ENCODE data around the gene MLLT3.

Gene MLLT3

DNA sequence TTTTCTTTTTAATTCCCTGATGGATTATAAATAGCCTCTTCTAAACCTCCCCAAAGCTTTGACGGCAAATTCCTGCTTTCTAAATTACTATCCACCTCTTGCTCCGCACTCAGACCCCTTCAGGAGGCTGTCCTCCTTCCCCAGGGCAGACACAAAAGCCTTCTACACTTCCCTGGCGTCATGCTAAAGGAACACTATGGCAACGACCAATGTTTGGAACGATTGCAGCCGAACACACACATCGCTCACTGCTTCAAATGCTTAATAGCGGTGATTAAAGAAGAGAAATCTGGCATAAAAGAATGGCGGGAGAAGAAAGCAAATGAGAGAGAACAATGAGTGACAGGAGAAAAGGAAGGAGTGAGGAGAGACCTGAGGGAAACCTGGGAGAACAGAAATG lies 297.3 kb downstream of the MLLT3 start:
- DNase-seq, result no peak

DNA sequence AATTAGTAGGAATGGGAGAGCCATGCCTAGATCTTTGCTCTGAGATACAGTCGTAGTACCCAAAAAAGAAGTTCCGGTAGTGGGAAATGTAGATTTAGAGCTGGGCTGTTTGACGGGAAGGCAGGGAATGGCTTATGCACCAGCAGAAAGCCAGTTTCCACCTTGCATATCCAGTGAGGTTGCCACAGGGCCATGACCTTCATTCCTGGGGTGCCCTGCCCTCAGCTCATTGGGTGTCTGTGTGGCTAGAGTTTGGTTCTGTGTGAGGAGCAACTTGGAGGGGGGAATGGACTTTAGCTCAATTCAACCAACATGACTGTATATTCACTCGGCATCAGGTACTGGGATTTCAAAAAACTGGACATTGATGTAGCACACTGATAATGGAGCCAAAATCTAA lies 300.1 kb downstream of the MLLT3 start:
- DNase-seq, result no peak

DNA sequence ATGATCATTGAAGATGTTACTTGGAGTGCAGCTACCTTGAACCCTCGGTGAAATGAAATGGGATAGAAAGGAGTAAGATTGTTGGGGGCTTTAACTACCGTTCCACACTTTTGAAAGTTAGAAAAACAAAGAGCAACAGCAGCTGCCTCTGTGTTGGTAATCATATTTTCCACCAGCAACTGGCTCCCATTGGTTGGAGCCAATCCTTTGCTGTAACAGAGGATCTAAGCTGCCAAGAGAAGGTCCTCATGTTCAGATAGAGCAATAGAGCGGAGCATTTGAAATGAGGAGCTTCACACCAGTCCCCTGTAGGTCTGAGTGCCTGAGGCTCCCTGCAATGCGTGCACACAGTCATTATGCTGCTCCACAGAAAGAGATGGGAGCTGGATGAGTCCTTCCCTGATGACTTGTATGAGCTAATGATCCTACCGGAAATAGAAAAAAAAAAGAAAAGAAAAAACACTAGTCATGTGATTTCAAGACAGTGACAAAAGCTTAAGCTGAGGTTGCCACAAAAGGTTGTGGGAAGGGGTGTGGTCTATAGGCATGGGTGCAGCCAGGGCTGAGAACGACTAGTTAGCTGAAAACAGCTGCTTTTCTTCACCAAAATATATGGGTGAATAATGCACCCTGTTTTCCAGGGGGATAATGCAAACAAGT lies 300.7 kb downstream of the MLLT3 start:
- DNase-seq, result peak; percentile 5

DNA sequence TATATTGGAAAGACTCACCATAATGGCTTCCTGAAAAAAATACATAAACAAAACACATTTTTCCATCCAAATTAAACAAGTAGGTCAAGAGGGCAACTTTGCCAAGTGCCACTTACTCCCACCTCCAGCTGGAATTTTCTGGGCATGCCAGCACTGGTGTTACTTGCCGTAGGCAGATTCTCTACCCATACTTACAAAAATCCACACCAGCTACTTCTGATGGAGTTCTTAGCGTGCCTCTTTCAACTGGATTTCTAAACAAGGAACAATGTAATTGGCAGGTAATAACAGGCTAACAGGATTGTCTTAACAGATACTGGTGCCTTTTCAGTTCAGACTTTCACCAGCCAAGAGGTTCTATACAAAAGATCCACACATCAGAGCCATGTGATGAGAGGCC lies 301.4 kb downstream of the MLLT3 start:
- no peak for DNase-seq

DNA sequence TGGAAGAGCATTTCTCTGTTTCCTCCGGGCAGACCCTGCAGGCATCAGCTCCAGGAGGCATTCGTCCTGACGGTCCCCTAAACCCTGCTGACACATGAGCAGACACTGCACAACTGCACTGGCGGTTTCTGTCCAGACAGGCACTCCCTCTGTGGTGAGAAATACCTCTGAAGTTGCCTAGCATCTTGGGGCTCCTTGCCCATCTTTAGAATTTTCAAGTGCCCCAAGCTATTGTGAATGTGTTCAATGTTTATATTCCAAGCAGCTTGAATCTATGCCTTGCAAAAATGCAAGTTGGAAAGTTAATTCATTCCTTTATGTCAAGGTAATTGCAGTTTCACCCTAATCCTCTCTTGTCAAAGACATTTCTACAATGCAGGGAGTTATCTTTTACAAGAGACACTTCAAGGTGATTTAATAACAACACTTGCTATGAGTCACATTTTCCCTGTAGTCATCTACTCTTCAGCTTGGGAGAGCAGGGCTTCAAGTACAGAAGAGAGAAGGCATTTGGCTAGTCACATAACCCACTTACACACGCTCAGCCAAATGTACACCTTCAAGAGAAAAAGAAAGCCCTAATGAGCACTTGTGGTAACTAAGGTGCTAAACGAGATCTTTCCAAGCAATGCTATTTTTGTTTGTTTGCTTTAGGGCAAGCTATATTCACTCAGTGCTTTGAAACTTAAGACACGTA lies 302.5 kb downstream of the MLLT3 start:
- no peak for DNase-seq

DNA sequence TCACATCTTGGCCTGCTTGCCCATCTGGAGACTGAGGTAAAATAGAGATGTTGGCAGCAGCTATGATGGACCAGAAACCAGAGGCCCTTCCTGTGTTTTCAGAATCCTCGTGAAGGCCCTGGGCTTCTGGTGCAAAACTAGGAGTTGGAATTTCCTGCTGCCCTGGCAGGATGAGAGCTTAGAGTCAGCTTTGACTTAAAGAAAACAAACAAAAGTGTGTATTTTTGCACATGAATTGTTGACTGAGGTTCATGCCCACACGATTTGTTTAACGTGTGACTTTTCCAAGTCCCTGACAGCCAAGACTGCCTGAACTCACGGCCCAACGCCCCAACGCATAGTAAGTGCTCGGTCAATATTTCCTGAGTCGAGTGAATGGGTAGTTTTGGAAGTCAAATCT lies 303.1 kb downstream of the MLLT3 start:
- no peak for DNase-seq

DNA sequence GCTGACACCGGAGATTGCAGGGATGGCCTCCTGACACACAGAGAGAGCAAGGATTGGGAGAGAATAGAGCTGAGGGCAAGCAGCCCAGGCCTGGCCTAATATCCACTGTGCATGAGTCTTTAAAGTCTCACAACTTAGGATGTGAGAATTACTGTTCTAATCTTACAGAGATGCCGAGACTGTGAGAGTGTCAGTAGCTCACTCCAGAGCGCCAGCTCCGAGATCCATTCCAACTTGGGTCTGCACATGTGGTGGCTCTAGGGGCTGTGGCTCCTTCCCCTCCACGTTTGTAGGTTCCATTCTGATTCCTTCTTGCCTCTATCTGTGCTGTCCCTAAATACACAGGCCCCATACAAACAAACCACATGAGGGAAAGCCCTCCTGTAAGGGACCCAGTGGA lies 304.6 kb downstream of the MLLT3 start:
- no peak for DNase-seq

DNA sequence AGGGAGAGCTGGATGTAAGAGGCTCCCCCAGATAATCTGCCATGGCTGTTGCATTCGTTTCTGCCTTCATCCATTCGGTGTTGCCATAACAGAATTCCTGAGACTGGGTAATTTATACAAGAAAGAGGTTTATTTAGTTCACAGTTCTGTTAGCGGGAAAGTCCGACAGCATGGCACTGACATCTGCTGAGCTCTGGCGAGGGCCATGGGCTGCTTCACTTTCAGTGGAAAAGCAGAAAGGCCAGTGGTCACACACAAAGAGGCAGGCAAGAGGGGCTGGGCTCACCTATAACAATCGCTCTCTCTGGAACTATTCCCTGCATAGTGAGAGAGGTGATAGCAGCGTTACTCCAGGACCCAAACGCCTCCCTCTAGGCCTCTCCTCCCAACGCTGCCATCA lies 305.9 kb downstream of the MLLT3 start:
- DNase-seq, result no peak

DNA sequence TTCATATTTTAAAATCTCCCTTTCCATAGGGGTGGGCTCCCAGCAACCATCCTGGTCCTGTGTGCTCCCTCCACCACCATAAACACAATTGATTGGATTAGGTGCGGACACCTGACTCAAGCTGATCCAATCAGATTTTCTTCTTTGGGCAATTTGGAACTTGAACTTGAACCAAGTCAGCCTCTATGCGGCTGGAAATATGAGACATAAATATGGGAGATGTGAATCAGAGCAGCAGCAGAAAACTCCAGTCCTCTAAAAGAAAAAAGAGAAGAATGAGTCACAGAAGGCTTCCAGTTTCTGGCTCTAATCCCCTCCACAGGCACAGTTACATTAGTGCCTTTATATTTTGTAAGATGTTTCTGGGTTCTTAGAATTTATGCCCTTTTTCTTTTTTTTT lies 306.6 kb downstream of the MLLT3 start:
- no peak for DNase-seq

DNA sequence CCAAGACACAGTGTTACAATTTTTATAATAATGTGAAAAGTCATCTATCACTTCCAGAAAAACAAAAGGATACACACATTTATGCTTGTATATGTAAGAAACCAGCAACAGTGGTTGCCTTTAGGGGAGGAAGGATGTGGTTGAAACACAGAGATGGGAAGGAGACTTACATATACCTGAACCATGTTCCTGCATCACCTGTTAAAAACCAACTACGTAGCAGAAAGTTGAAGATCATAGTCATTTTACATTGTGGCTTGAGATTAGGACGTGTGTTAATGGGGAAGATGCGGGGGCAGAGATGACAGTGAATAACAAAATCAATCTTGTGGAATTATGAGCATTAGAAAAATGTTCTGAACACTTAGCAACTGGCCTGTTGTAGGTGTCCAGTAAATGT lies 307.3 kb downstream of the MLLT3 start:
- DNase-seq, result no peak

DNA sequence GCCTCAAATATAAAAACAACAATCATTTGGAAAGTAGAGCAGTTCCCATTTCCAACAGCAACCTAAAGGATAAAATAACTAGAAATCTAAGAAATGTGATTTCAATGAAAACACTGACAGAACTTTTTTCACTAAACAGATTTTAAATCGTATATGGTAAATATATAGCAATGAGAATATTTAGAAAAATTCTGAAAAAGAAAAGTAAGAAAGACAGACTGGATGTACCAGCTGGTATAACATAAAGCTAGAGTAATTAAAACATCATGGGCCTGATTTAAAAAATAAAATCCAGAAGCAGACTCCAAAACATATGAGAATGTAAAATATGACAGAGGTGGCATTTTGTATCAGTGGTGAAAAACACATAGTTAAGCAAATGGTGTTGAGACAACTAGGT lies 308.9 kb downstream of the MLLT3 start:
- no peak for DNase-seq

DNA sequence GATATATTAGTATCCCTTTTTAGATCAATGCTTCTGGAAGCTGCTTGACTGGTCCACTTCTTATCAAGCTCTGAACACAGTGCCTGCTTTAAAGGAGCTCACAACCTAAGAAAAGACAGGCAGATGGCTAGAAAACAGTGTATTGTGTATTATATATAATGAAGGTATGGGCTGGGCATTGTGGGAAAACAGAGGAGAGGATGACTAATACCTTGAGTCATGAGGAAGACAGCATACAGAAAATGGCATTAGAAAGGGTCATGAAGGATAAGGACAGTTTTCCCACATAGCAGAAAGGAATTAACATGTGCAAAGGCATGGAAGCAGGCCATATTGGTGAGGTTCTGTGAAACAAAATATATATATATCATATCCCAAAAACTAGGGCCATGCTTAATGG lies 309.6 kb downstream of the MLLT3 start:
- no peak for DNase-seq

DNA sequence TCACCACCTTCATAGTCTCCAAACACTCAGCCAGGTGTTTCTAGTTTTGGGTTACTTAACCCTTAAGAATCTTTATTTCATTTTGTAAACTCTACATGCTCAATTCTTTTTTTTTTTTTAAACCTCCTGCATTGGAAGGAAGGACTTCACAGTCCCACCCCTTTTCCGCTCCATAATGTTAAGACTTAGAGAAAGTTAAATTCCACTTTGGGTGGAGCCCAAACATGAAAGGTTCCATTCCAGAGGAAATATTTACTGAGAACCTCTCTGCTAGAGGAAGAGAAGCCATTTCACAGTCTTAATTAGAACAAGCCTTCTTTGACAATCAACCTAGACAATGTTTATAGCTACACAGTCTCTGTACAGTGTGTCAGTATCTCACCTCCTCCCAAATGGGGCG lies 312.3 kb downstream of the MLLT3 start:
- no peak for DNase-seq

DNA sequence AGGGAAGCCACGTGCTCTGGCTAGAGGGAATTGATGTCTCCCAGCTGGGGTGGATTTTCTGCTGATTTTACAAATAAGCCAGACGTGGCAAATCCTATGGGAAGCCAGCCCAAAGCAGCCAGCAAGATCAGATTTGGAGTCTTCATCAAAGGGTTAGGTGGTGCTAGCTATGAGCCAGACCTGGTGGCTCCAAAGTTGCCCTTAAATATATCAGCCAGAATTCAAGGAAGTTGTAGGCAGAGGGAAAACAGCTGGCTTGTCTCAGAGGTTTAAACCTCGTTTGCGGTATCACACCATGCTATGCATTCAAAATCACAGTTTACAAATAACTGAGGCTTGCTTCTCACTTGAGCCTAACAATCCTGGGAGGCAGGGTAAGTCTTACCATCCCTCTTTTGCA lies 313.2 kb downstream of the MLLT3 start:
- no peak for DNase-seq

DNA sequence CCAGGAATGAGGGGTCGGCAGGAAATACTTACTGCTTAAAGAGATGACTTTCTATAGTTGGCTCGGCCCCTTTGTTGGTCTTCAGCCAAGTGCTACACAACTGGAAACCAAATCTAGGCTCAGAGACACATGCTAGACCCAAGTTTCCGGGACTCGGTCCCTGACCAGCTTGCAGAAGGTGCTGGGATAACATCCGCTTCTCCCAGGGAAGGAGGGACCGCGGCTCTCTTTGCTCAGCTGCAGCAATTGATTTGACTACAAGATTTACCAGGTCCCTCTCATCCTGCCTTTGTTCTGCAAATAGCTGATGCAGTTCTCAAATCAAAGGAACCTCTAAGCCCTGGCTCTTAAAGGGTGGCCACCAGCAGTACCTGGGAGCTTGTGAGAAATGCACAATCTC lies 314.7 kb downstream of the MLLT3 start:
- DNase-seq, result no peak

DNA sequence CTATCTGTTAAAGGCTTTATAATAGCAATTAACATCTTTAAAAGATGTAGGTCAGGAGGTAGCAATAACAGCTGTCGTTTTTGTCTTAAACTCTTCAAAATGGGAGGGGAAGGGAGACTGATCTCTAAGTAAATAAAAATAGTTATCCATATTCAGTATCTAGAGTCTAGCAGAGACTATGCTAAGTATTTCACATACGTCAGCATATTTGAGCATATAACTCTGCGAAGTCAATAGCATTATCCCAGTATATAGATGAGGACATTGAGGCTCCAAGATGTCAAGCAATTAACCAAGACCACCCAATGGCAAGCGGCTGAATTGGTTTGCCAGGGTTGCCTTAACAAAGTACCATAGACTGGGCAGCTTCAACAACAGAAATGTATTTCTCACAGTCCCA lies 316.8 kb downstream of the MLLT3 start:
- DNase-seq, result no peak

DNA sequence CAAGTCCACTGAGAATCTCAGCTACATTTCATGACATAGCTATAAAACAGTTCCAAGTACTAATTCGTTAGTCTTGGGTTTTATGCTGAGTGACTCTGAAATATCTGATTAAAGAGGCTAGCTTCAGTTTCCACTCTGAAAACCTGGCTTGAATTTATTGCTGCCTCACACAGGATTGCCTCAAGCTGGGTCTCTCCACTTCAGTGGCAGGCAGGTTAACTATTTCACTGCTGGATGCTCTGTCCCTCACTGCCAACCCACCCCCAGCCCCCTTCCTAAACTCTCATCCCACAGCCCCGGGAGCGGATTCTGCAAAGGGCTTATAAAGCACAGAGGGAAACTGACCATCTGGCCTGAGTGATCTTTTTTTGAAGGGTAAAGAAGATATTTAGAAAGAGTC lies 318.3 kb downstream of the MLLT3 start:
- DNase-seq, result no peak

DNA sequence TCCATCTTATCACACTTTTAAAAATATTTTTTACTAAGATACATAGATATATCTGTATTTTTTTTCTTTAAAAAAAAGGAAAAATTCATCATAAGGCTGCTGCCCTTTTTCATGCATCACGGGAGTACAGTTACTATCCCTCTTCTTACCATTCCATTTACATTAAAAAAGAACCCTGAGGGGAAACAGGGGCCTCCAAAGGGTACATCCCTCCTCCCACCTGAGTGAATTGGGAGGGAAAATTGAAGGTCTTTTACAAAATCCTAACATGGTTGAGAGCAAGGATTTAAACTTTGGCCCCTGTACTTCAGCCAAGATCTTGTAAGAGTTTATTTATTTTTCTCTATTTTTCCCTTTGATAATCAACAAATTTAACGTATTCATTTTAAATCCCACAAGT lies 319.2 kb downstream of the MLLT3 start:
- DNase-seq, result no peak

DNA sequence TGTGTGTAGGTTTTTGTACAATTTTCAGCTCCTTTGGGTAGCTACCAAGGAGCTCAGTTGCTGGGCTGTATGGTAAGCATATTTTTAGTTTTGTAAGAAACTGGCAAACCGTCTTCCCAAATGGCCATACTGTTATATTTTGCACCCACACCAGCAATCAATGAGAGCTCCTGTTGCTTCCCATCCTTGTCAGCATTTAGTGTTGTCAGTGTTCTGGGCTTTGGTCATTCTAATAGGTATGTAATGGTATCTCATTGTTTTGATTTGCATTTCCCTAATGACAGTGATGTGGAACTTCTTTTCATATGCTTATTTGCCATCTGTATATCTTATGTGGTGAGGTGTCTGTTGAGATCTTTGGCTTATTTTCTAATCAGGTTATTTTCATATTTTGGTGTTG lies 320.1 kb downstream of the MLLT3 start:
- DNase-seq, result no peak

DNA sequence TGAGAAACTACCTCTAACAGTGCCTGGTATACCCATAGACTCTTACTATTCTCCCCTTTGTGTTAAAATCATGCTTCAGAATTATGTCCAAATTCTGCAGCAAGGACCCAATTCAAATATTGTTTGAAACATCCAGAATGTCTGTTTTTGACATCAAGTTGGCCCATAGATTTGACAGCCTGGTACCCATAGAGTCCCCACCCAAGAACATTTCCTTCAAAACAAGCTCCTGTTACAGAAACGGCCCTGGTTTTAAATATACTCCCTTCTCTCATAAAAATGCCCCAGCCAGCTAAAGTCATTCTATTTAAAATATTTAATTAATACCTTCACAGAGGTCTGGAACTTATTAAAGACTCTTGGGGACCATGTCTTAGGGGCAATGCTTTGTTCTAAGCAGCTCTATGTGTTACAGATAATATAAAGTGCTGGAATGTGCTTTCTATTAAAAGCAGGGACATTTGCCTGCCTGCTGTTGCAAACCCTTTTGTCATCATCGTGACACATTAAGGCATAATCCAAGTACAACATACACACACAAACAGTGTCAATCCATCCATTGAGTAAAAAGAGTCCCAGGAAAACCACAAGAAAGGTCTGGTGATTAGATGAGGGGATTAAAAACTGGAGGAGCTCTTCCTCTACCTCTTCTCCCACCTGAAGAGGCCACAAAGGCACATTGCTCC lies 321.7 kb downstream of the MLLT3 start:
- DNase-seq, result no peak

DNA sequence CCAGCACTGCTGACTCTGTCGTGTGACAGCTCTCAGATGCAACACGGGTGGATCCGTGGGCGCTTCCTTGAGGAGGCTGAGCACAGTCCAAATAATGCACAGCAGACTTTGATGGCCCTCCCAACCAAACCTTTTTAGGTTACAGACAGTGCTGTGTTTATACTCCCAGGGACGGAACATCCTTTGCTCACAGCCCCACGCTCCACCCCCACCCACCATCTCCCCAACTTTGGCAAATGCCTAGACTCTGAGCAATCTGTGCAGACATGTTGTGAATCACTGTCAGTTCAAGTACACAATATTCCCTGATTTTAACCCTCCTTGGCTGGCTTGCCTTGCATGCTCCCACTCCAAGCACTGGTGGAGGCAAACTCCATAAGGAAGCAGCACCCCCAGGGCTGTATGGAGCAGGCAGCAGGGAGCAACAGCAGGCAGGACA lies 324.6 kb downstream of the MLLT3 start:
- no peak for DNase-seq

DNA sequence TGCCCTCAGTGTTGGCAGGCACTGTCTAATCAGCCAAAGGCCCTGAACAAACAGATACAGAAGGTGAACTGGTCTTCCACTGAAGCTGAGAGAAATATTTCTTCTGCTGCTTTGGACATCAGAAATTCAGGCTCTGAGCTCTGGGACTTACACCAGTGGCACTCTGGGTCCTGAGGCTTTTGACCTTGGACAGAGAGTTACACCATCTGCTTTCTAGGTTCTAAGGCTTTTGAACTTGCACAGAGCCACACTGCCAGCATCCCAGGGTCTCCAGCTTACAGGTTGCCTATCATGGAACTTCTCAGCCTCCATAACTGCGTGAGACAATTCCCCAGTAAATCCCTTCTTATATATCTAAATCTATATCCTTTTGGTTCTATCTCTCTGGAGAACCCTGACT lies 326.7 kb downstream of the MLLT3 start:
- no peak for DNase-seq

DNA sequence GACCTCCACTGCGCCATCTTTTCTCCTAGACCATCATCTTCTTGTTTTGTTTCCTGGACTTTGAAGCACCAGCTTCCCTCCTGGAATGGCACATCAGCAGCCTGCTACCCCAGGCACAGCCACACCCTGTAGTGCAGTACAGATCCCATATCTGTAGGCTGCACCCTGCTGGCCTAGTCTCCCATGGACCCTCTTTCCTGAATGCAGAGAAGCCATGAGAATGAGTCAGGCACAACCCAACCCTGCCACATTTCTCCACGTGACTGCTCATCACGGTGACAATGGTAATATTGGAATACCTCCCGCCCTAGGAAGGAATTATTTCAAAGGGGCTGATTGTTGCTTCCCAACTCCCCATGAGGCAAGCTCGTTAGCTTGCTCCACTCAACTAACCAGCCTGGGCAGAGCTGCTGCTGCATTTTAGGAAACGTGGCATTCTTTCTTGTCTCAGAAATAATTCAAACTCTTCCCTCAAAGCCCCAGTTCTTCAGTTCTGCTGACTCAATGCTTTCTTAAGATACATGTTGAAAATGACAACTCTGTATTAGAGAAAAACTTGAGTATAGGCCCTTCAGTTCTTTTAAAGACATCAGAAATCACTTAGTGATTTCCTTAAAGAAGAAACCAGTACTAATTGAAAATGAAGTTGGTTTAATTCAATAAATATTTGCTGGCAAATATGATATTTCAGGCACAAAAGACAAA lies 328.1 kb downstream of the MLLT3 start:
- DNase-seq, result no peak

DNA sequence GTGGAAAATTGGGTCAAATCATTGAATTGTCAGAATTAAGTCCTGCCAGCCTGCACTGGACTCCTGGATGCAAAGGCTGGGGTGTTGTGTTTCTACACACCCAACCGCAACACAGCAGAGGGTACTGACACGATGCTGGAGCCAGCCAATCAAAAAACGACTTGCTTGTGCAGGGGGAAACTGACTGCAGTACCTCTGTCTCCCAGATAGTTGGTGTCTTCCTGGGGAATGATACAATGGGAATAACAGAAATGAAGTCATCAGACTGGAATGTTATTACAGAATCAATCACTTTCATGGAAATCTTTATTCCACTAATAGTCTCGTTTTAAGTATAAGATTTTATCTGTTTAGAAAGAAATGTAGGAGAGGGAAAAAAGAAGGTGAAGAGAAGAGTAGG lies 330.3 kb downstream of the MLLT3 start:
- DNase-seq, result no peak

All from hematopoietic multipotent progenitor cell treated with erythropoietin and hydrocortisone succinate and interleukin-3 and kit ligand, for 6 days (in vitro differentiated cells).